ENCODE measurements around the gene NEU4.
"Not testable (repeated sequence)": the region's sequence is repeated elsewhere in the genome, so short reads cannot be mapped to it uniquely, and the experiment has no call there.

NEU4 gene

DNA sequence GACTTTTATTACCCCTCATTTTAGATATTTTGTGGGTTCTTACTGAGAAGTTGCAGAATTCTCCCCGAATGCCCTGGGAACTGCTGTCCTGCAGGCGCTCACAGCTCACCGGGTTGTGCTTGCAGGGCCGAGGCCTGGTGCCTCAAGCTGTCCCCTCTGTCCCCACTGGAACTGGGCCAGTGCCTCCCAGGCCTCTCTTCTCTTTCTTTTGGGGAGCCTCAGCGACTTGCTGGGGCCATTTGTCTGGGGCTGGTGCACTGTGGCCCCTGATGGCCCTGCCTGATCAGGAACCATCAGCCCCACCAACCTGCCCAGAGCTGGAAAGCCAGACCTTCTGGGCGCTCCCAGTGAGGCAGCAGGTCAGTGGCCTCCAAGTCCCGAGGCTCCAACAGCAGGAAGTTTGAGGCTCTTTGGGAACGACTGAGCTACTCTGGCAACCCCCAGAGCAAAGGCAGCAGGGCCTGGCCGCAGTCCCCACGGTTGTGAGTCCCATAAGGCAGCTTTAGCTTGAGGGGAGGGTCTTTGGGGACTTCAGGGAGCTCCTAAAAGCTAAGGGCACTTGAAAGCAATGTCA is 14.7 kb upstream of the NEU4 start:
- H3K27me3 ChIP-seq (ENCODE audit: control insufficient read depth, insufficient read depth, low read length), result no peaks in the 10 kb centered on the region
- WGBS (ENCODE audit: insufficient coverage, insufficient read length), result no CpG with 5 or more reads among the region's 10 CpGs
- no peaks in the 10 kb centered on the region for H3K36me3 ChIP-seq (ENCODE audit: control insufficient read depth, insufficient read depth, low read length)
- no peak overlapping the region for H3K4me3 ChIP-seq (ENCODE audit: low read length)
- no peak overlapping the region for H3K27ac ChIP-seq (ENCODE audit: low read length)
- no peaks in the 10 kb centered on the region for H3K4me1 ChIP-seq (ENCODE audit: control insufficient read depth, insufficient read depth, low read length)
- H3K9me3 ChIP-seq (ENCODE audit: control insufficient read depth, insufficient read depth, low read length), result no peaks in the 10 kb centered on the region; the same call in 1 of the 2 replicates
- DNase-seq (ENCODE audit: low read depth, low spot score), result no peak

DNA sequence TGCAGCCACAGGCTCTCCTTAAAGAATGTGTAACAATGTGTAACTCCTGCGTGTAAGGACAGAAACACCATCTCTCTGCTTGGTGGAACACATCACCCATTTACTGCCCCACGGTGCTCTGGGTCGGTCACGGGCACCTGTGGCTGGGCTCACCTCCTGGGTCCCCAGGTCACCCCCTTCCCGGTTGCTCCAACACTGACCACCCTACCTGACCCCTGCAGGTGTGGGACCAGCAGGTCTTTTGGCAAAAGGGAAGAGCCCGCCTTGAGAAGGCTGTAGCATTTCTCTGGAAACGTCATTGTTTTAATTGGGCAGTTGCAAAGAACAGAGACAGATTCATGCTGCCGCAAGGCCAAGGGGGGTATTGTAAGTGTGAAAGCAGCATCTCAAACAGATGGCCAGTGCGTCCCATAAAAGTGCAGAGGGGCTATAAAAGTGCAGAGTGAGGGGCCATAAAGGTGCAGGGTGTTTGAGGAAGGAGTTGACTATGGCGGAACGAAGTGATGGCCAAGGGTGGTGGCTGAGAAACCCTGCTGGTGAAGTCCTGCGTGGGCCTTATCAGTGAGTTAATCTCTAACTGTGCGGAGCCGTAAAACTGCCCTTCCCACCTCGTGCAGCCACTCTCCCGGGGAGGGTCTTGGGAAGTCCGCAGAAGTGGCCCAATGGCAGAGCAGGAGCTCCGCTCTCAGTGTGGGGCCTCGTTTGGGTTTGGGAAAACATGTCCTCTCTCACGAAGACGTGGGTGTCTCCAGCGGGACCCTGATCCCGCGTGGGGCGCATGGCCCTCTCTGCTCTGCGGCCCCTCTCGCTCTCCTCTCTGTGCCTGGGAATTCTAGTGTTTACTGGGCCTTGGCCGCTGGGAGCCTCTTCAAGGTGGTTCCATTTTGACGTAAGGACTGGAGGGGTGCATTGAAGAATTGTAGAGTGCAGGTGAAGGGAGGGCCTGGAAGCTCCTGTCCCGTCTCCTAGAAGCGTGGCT is 13.7 kb upstream of the NEU4 start:
- no CpG with 5 or more reads among the region's 31 CpGs for WGBS (ENCODE audit: insufficient coverage, insufficient read length)
- H3K9me3 ChIP-seq (ENCODE audit: control insufficient read depth, insufficient read depth, low read length), result no peaks in the 10 kb centered on the region
- no peaks in the 10 kb centered on the region for H3K4me1 ChIP-seq (ENCODE audit: control insufficient read depth, insufficient read depth, low read length)
- no peak overlapping the region for H3K27ac ChIP-seq (ENCODE audit: low read length)
- no peaks in the 10 kb centered on the region for H3K36me3 ChIP-seq (ENCODE audit: control insufficient read depth, insufficient read depth, low read length)
- no peaks in the 10 kb centered on the region for H3K27me3 ChIP-seq (ENCODE audit: control insufficient read depth, insufficient read depth, low read length)
- DNase-seq (ENCODE audit: low read depth, low spot score), result no peak
- H3K4me3 ChIP-seq (ENCODE audit: low read length), result no peak overlapping the region

GRCh38 chr2:241796209-241796608 is 12.8 kb upstream of the NEU4 start:
- no peak overlapping the region for H3K27ac ChIP-seq (ENCODE audit: low read length)
- H3K9me3 ChIP-seq (ENCODE audit: control insufficient read depth, insufficient read depth, low read length), result no peaks in the 10 kb centered on the region
- H3K36me3 ChIP-seq (ENCODE audit: control insufficient read depth, insufficient read depth, low read length), result no peaks in the 10 kb centered on the region
- H3K27me3 ChIP-seq (ENCODE audit: control insufficient read depth, insufficient read depth, low read length), result no peaks in the 10 kb centered on the region
- DNase-seq (ENCODE audit: low read depth, low spot score), result no peak
- no CpG with 5 or more reads among the region's 13 CpGs for WGBS (ENCODE audit: insufficient coverage, insufficient read length)
- H3K4me1 ChIP-seq (ENCODE audit: control insufficient read depth, insufficient read depth, low read length), result no peaks in the 10 kb centered on the region
- no peak overlapping the region for H3K4me3 ChIP-seq (ENCODE audit: low read length)

DNA sequence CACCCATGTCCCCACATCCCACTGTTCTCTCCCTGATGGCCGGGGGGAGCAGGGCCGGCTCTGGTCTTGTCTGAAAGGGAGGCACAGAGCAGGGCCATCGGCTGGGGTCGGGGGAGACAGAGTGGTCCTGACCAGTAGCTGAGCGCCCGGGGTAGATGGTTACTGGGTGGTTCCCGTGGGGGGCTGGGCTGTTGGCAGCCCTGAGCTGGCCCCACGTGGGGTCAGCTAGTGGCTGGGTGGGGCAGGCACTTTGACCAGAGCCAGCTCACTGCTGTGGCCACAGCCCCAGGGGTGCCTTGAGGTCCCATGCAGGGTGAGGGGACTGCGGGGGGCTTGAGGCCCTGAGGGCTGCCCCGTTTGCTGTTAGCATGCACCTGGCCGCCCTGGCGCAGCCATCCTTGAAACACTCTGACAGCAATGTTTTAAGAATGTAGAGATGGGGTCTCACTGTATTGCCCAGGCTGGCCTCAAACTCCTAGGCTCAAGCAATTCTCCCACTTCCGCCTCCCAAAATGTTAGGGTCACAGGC is 12.3 kb upstream of the NEU4 start:
- no peaks in the 10 kb centered on the region for H3K36me3 ChIP-seq (ENCODE audit: control insufficient read depth, insufficient read depth, low read length)
- no peaks in the 10 kb centered on the region for H3K4me1 ChIP-seq (ENCODE audit: control insufficient read depth, insufficient read depth, low read length)
- H3K27ac ChIP-seq (ENCODE audit: low read length), result no peak overlapping the region
- DNase-seq (ENCODE audit: low read depth, low spot score), result no peak
- H3K9me3 ChIP-seq (ENCODE audit: control insufficient read depth, insufficient read depth, low read length), result no peaks in the 10 kb centered on the region
- no peak overlapping the region for H3K4me3 ChIP-seq (ENCODE audit: low read length)
- no CpG with 5 or more reads among the region's 13 CpGs for WGBS (ENCODE audit: insufficient coverage, insufficient read length)
- H3K27me3 ChIP-seq (ENCODE audit: control insufficient read depth, insufficient read depth, low read length), result no peaks in the 10 kb centered on the region

GRCh38 chr2:241797441-241798080 is 11.4 kb upstream of the NEU4 start:
- Histone ChIP-seq H3K27ac (ENCODE audit: low read length) (no peak overlapping the region), H3K27me3 (ENCODE audit: control insufficient read depth, insufficient read depth, low read length) (no peaks in the 10 kb centered on the region), H3K36me3 (ENCODE audit: control insufficient read depth, insufficient read depth, low read length) (no peaks in the 10 kb centered on the region), H3K4me1 (ENCODE audit: control insufficient read depth, insufficient read depth, low read length) (peaks cover 2% of the 10 kb centered on the region; the same call in 1 of the 2 replicates), H3K9me3 (ENCODE audit: control insufficient read depth, insufficient read depth, low read length) (no peaks in the 10 kb centered on the region), H3K4me3 (ENCODE audit: low read length) (no peak overlapping the region)
- no peak for DNase-seq (ENCODE audit: low read depth, low spot score)
- WGBS (ENCODE audit: insufficient coverage, insufficient read length), result no CpG with 5 or more reads among the region's 19 CpGs

GRCh38 chr2:241798081-241798630 is 10.8 kb upstream of the NEU4 start:
- Histone ChIP-seq H3K27ac (ENCODE audit: low read length) (no peak overlapping the region), H3K4me1 (ENCODE audit: control insufficient read depth, insufficient read depth, low read length) (peaks cover 2% of the 10 kb centered on the region; the same call in 1 of the 2 replicates), H3K36me3 (ENCODE audit: control insufficient read depth, insufficient read depth, low read length) (no peaks in the 10 kb centered on the region), H3K4me3 (ENCODE audit: low read length) (no peak overlapping the region), H3K9me3 (ENCODE audit: control insufficient read depth, insufficient read depth, low read length) (no peaks in the 10 kb centered on the region), H3K27me3 (ENCODE audit: control insufficient read depth, insufficient read depth, low read length) (peaks cover 2% of the 10 kb centered on the region; the same call in 1 of the 2 replicates)
- WGBS (ENCODE audit: insufficient coverage, insufficient read length), result no CpG with 5 or more reads among the region's 14 CpGs
- no peak for DNase-seq (ENCODE audit: low read depth, low spot score)

- Histone ChIP-seq H3K4me3 (ENCODE audit: low read length) (no peak overlapping the region), H3K4me1 (ENCODE audit: control insufficient read depth, insufficient read depth, low read length) (peaks cover 3% of the 10 kb centered on the region; the same call in 1 of the 2 replicates), H3K27ac (ENCODE audit: low read length) (no peak overlapping the region), H3K36me3 (ENCODE audit: control insufficient read depth, insufficient read depth, low read length) (no peaks in the 10 kb centered on the region), H3K27me3 (ENCODE audit: control insufficient read depth, insufficient read depth, low read length) (peaks cover 8% of the 10 kb centered on the region; the same call in 1 of the 2 replicates), H3K9me3 (ENCODE audit: control insufficient read depth, insufficient read depth, low read length) (no peaks in the 10 kb centered on the region)
- DNase-seq (ENCODE audit: low read depth, low spot score), result no peak
- WGBS (ENCODE audit: insufficient coverage, insufficient read length), result no CpG with 5 or more reads among the region's 21 CpGs
Observed at GRCh38 chr2:241798631-241799521, 10.1 kb upstream of the NEU4 start.

- no peak for DNase-seq (ENCODE audit: low read depth, low spot score)
- Histone ChIP-seq H3K27me3 (ENCODE audit: control insufficient read depth, insufficient read depth, low read length) (peaks cover 16% of the 10 kb centered on the region; the same call in 1 of the 2 replicates), H3K4me1 (ENCODE audit: control insufficient read depth, insufficient read depth, low read length) (peaks cover 6% of the 10 kb centered on the region), H3K9me3 (ENCODE audit: control insufficient read depth, insufficient read depth, low read length) (no peaks in the 10 kb centered on the region), H3K36me3 (ENCODE audit: control insufficient read depth, insufficient read depth, low read length) (no peaks in the 10 kb centered on the region), H3K27ac (ENCODE audit: low read length) (no peak overlapping the region), H3K4me3 (ENCODE audit: low read length) (no peak overlapping the region)
- WGBS (ENCODE audit: insufficient coverage, insufficient read length), result no CpG with 5 or more reads among the region's 10 CpGs
Observed at GRCh38 chr2:241799522-241800197, 9.3 kb upstream of the NEU4 start.

GRCh38 chr2:241800198-241800903 is 8.6 kb upstream of the NEU4 start:
- not testable (repeated sequence) for H3K9me3 ChIP-seq (ENCODE audit: control insufficient read depth, insufficient read depth, low read length); H3K27ac ChIP-seq (ENCODE audit: low read length); H3K4me1 ChIP-seq (ENCODE audit: control insufficient read depth, insufficient read depth, low read length); DNase-seq (ENCODE audit: low read depth, low spot score); H3K36me3 ChIP-seq (ENCODE audit: control insufficient read depth, insufficient read depth, low read length); H3K4me3 ChIP-seq (ENCODE audit: low read length)
- no CpG with 5 or more reads among the region's 35 CpGs for WGBS (ENCODE audit: insufficient coverage, insufficient read length)
- peaks cover 17% of the 10 kb centered on the region; the same call in 1 of the 2 replicates for H3K27me3 ChIP-seq (ENCODE audit: control insufficient read depth, insufficient read depth, low read length)
